ENCODE results near the gene ARHGEF37.

DNA sequence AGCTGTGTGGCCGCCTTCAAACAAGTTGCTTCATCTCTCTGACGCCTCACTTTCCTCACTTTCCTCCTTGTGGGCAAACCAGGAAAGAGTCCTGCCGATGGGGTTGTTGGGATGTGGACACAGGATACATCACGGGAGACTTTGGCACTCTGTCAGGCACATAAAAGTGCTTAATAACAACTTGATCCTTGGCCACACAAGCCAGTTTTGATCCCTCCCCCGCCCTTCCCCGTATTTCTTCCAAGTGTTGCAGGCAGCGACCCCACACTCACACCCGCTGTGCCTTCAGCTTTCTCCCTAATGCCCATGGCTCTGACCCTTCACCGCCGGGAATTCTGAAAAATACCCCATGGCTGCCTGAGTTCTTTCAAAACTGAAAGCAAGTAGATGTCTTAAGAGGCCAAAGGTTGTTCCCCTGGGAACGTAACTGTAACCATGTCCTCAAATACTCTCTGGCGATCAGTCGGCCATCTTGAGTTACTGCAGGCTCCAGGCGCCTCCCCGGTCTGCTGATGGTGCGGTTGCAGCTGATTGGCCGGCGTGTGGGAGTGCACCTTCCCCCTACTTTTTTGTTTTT lies 59.8 kb downstream of the ARHGEF37 start:
- TF ChIP-seq, protein P1, sequence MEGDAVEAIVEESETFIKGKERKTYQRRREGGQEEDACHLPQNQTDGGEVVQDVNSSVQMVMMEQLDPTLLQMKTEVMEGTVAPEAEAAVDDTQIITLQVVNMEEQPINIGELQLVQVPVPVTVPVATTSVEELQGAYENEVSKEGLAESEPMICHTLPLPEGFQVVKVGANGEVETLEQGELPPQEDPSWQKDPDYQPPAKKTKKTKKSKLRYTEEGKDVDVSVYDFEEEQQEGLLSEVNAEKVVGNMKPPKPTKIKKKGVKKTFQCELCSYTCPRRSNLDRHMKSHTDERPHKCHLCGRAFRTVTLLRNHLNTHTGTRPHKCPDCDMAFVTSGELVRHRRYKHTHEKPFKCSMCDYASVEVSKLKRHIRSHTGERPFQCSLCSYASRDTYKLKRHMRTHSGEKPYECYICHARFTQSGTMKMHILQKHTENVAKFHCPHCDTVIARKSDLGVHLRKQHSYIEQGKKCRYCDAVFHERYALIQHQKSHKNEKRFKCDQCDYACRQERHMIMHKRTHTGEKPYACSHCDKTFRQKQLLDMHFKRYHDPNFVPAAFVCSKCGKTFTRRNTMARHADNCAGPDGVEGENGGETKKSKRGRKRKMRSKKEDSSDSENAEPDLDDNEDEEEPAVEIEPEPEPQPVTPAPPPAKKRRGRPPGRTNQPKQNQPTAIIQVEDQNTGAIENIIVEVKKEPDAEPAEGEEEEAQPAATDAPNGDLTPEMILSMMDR (conservative IDR thresholded peaks at IDR 0.05) = no peak; the same call in 1 of the 2 replicates
- no peak for TF ChIP-seq ZFX (IDR thresholded peaks at IDR 0.05)
